G401.6 (cell line): Measurements from ENCODE around the gene CCDC171.
"Not testable (repeated sequence)": the region's sequence is repeated elsewhere in the genome, so short reads cannot be mapped to it uniquely, and the experiment has no call there.

ENCODE experiments used
- FAIRE-seq: peaks from 2 replicates; lab custom pipeline; 2012; peaks lifted over from hg19 to GRCh38; lab: Jason Lieb, UNC

The CCDC171 gene

GRCh38 chr9:15552636-15553527 lies at the start of gene CCDC171:
Gene CCDC171 (plus strand): TSS chr9:15553043. CDS start chr9:15564089, 11,046 bp downstream.
- peak; percentile 90 for FAIRE-seq

GRCh38 chr9:15505921-15506320 lies 46.9 kb upstream of the CCDC171 start:
- FAIRE-seq: no peak

- no peak for FAIRE-seq
These were observed 42.7 kb upstream of the CCDC171 start for GRCh38 chr9:15509931-15510788.

GRCh38 chr9:15510789-15511575 lies 41.9 kb upstream of the CCDC171 start, which contains the start of gene PSIP1:
Gene PSIP1 (minus strand): TSS chr9:15510970. CDS start chr9:15510188, 782 bp downstream.
- peak; percentile 78 for FAIRE-seq

GRCh38 chr9:15512204-15512603 lies 40.6 kb upstream of the CCDC171 start:
- no peak for FAIRE-seq

GRCh38 chr9:15512889-15513288 lies 40.0 kb upstream of the CCDC171 start:
- FAIRE-seq: no peak

GRCh38 chr9:15513335-15513734 lies 39.5 kb upstream of the CCDC171 start:
- no peak for FAIRE-seq

GRCh38 chr9:15519831-15520230 lies 33.0 kb upstream of the CCDC171 start:
- FAIRE-seq: no peak

GRCh38 chr9:15521254-15521653 lies 31.6 kb upstream of the CCDC171 start:
- no peak for FAIRE-seq

GRCh38 chr9:15522130-15522755 lies 30.6 kb upstream of the CCDC171 start:
- no peak for FAIRE-seq

GRCh38 chr9:15524845-15525455 lies 27.9 kb upstream of the CCDC171 start:
- no peak for FAIRE-seq

- FAIRE-seq: peak; percentile 81
These were observed 26.9 kb upstream of the CCDC171 start for GRCh38 chr9:15525958-15526357.

- FAIRE-seq: not testable (repeated sequence)
These were observed 25.8 kb upstream of the CCDC171 start for GRCh38 chr9:15527035-15527434.

- FAIRE-seq: no peak
These were observed 23.1 kb upstream of the CCDC171 start for GRCh38 chr9:15529566-15530324.

- FAIRE-seq: no peak
These were observed 21.5 kb upstream of the CCDC171 start for GRCh38 chr9:15531380-15531779.

GRCh38 chr9:15541872-15542271 lies 11.0 kb upstream of the CCDC171 start:
- no peak for FAIRE-seq

GRCh38 chr9:15542624-15543023 lies 10.2 kb upstream of the CCDC171 start:
- FAIRE-seq: no peak

- no peak for FAIRE-seq
These were observed 9.6 kb upstream of the CCDC171 start for GRCh38 chr9:15543047-15543813.

GRCh38 chr9:15549611-15550010 lies 3.2 kb upstream of the CCDC171 start:
- FAIRE-seq: no peak

- FAIRE-seq: no peak
These were observed 670 bp downstream of the CCDC171 start for GRCh38 chr9:15553528-15553898.
